Measurements from ENCODE around the gene MRPS10. TPM values are rescaled to one million over a fixed set of nuclear protein-coding genes. Genes with fewer than 3 reads are reported as not detected.

MRPS10 gene
- total and polyA plus RNA-seq, 12 donors: 22.6 to 82.1 (median 58.2) TPM

DNA sequence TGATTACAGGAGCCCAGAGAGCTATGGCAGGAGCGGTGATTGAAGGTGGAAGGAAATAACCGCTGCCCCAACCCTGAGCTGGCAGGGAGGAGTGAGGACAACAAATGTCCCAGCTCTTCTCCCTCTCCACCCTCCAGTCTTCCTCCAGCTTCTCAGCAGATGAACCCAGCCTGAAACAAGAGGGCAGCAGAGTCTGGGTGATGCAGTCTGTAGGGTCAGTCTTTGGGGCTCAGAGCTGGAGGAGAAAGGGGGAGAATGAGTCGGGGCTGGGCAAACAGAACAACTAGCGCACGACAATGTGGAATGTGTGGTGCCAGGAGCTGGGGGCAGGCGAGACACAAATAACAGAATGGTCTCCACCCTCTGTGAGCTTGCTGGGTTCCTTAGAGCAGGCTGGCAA lies 49.0 kb downstream of the MRPS10 start:
- no peak for TF ChIP-seq CTCF (IDR thresholded peaks at IDR 0.05)
- H3K4me1 ChIP-seq: no peaks in the 10 kb centered on the region
- no peak overlapping the region for H3K4me3 ChIP-seq
- ATAC-seq (no peak), DNase-seq (no peak)
- H3K9me3 ChIP-seq: peaks cover 0 to 3% (median 0%) of the 10 kb centered on the region in 11 donors
- 74 to 77% methylated on average over 6 of the region's 6 CpGs for WGBS, 2 donors
- no peaks in the 10 kb centered on the region for H3K27me3 ChIP-seq
- intact Hi-C loops (cut with DNase I): loop anchor here in 2 of 10 donors (2.0 to 5.0 kb wide), 2 partner anchors 96 to 391 kb away; partner anchors contain the start of gene FRS3 (in 1 of the 2)
- H3K27ac ChIP-seq: no peak overlapping the region
- no peaks in the 10 kb centered on the region for H3K36me3 ChIP-seq

- H3K27ac ChIP-seq: no peak overlapping the region
- no peaks in the 10 kb centered on the region for H3K4me1 ChIP-seq
- ATAC-seq (peak; percentile 45 to 80 (median 78)), DNase-seq (peak; percentile 27 to 63)
- peak; percentile 89 to 97 (median 94) for TF ChIP-seq CTCF (IDR thresholded peaks at IDR 0.05)
- intact Hi-C loops (cut with DNase I): loop anchor here in 9 of 10 donors (1.0 to 5.0 kb wide), 5 partner anchors 84 to 389 kb away; partner anchors contain the start of gene FRS3 (in 1 of the 9)
- WGBS, 2 donors: 14% methylated on average over 8 of the region's 8 CpGs
- H3K4me3 ChIP-seq: no peak overlapping the region
- no peaks in the 10 kb centered on the region for H3K36me3 ChIP-seq
- H3K27me3 ChIP-seq: no peaks in the 10 kb centered on the region
- H3K9me3 ChIP-seq: peaks cover 0 to 3% (median 0%) of the 10 kb centered on the region in 11 donors
These were observed 51.1 kb downstream of the MRPS10 start for GRCh38 chr6:42166444-42167141.

GRCh38 chr6:42165016-42165415 lies 52.6 kb downstream of the MRPS10 start:
- H3K27ac ChIP-seq: no peak overlapping the region
- no peak overlapping the region for H3K4me3 ChIP-seq
- WGBS, 2 donors: 80 to 86% methylated on average over 9 of the region's 9 CpGs
- H3K27me3 ChIP-seq: no peaks in the 10 kb centered on the region
- no peak for TF ChIP-seq CTCF (IDR thresholded peaks at IDR 0.05)
- intact Hi-C loops (cut with DNase I): loop anchor here in 1 of 10 donors (5.0 kb wide), 1 partner anchor 388 kb away; the partner anchor contains the start of gene FRS3
- ATAC-seq: no peak
- no peaks in the 10 kb centered on the region for H3K4me1 ChIP-seq
- no peaks in the 10 kb centered on the region for H3K36me3 ChIP-seq
- no peak for DNase-seq
- H3K9me3 ChIP-seq: peaks cover 0 to 3% (median 0%) of the 10 kb centered on the region in 11 donors

DNA sequence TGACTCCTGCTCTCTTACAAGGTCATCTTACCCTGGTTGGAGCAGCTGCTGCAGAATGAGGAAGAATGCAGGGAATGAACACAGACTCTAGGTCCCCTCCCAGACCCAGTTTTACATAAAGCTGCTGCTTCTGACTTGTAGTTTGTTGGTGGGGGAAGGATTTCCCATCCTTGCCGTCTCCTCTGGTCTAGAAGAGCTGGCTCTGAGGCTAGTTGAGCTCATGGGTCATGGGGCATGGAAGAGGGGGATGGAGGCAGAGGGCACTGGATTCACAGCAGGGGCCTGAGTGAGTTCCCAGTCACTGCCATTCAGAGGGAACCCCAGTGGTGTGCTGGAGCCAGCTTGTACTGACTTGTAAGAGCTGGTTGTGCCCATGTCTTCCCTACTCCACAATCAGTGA lies 53.7 kb downstream of the MRPS10 start:
- no peak for TF ChIP-seq CTCF (IDR thresholded peaks at IDR 0.05)
- H3K36me3 ChIP-seq: no peaks in the 10 kb centered on the region
- intact Hi-C loops (cut with DNase I): no loop called here
- no peaks in the 10 kb centered on the region for H3K9me3 ChIP-seq
- H3K27me3 ChIP-seq: peaks cover 0 to 3% (median 0%) of the 10 kb centered on the region in 7 donors
- DNase-seq (no peak), ATAC-seq (no peak)
- H3K4me1 ChIP-seq: no peaks in the 10 kb centered on the region
- H3K27ac ChIP-seq: no peak overlapping the region
- no peak overlapping the region for H3K4me3 ChIP-seq
- WGBS, 2 donors: 44 to 63% methylated on average over 1 of the region's 1 CpG

Data from heart right ventricle (tissue), 16 donors.